ENCODE measurements around the gene FCSK.

DNA sequence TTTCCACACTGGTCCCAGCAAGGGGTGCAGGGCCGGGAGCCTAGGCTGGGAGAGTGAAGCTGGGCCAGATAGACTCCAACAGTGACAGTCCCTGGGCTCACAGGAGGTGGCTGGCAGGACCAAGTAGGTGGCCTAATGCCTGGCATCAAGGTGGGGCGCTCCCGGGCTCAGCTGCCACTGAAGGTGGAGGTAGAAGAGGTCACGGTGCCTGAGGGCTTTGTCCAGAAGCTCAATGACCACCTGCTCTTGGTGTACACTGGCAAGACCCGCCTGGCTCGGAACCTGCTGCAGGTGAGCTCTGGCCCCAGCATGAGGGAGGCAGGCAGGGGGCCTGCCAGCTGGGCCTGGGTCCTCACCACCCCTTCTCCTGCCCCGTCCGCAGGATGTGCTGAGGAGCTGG lies 23.8 kb downstream of the FCSK start:
- TF ChIP-seq, protein P1, sequence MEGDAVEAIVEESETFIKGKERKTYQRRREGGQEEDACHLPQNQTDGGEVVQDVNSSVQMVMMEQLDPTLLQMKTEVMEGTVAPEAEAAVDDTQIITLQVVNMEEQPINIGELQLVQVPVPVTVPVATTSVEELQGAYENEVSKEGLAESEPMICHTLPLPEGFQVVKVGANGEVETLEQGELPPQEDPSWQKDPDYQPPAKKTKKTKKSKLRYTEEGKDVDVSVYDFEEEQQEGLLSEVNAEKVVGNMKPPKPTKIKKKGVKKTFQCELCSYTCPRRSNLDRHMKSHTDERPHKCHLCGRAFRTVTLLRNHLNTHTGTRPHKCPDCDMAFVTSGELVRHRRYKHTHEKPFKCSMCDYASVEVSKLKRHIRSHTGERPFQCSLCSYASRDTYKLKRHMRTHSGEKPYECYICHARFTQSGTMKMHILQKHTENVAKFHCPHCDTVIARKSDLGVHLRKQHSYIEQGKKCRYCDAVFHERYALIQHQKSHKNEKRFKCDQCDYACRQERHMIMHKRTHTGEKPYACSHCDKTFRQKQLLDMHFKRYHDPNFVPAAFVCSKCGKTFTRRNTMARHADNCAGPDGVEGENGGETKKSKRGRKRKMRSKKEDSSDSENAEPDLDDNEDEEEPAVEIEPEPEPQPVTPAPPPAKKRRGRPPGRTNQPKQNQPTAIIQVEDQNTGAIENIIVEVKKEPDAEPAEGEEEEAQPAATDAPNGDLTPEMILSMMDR (IDR thresholded peaks at IDR 0.05) = no peak
- no peak for TF ChIP-seq POLR2A (IDR thresholded peaks at IDR 0.05)
